Measurements from ENCODE around the gene RIMBP2.

- TF ChIP-seq CTCF (IDR thresholded peaks at IDR 0.05; ENCODE audit: borderline replicate concordance, extremely low read depth, low read length, poor library complexity, severe bottlenecking) (no peak), EZH2 (IDR thresholded peaks at IDR 0.05; ENCODE audit: borderline replicate concordance, low read depth, low read length, severe bottlenecking) (no peak)
Measured at GRCh38 chr12:130706885-130707570, 9.1 kb downstream of the RIMBP2 start.
